Brain microvascular endothelial cell (primary cell): ENCODE results near the gene SMIM7.

Experiments
- DNase-seq: peaks from one replicate; pipeline ENCODE4 v3.0.0-alpha.2; 2020
- H3K27ac ChIP-seq: fragments of 250-450 bp; sonication (Bioruptor Pico); 2 replicates; pipeline ENCODE4 v1.5.1; 2020; ENCODE audit warnings: mild to moderate bottlenecking, moderate library complexity
- H3K27me3 ChIP-seq: fragments of 250-450 bp; sonication (Bioruptor Pico); replicated peaks from 2 replicates; pipeline ENCODE4 v1.5.1; 2020; ENCODE audit warnings: mild to moderate bottlenecking
- H3K36me3 ChIP-seq: fragments of 250-450 bp; sonication (Bioruptor Pico); replicated peaks from 2 replicates; pipeline ENCODE4 v1.5.1; 2020; ENCODE audit warnings: mild to moderate bottlenecking
- H3K4me3 ChIP-seq: 2 replicates; pipeline ENCODE4 v1.5.1; 2011; ENCODE audit warnings: low read depth, mild to moderate bottlenecking, control low read depth, low read length, moderate library complexity
- in situ Hi-C: cut with HindIII; loops from 2 replicates; pipeline ENCODE4 v1.10.0; 2017; ENCODE audit warnings: low sequenced_read_pairs, low pct_ligation_motif_present
- TF ChIP-seq, protein P1 (sequence below): IDR thresholded peaks from 2 replicates; pipeline ENCODE4 v1.5.1; 2011; ENCODE audit warnings: low read depth, mild to moderate bottlenecking, moderate library complexity, low read length, control low read depth, inconsistent platforms; ENCODE audit errors: missing control alignments

SMIM7 gene

DNA sequence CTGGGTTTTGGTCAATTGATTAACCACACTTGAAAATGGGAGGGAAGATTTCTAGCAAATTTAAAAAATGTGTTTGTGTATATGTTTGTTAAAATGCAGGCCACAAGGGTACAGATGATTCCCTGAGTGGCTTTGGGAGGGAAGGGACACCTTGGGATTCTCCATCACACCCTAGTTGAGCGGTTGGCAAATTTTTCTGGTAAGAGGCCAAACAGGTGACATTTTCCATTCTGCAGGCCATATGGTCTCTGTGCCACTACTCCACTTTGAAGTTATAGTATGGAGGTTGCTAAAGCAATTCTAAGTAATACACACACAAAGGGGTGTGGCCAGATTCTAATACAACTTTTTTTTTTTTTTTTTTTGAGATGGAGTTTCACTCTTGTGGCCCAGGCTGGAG is 19.0 kb downstream of the SMIM7 start:
- Histone ChIP-seq H3K27ac (no peak overlapping the region), H3K36me3 (peaks cover 52% of the 10 kb centered on the region), H3K27me3 (no peaks in the 10 kb centered on the region), H3K4me3 (no peak overlapping the region)
- in situ Hi-C loops = no loop called here
- DNase-seq = no peak
- TF ChIP-seq, protein P1, sequence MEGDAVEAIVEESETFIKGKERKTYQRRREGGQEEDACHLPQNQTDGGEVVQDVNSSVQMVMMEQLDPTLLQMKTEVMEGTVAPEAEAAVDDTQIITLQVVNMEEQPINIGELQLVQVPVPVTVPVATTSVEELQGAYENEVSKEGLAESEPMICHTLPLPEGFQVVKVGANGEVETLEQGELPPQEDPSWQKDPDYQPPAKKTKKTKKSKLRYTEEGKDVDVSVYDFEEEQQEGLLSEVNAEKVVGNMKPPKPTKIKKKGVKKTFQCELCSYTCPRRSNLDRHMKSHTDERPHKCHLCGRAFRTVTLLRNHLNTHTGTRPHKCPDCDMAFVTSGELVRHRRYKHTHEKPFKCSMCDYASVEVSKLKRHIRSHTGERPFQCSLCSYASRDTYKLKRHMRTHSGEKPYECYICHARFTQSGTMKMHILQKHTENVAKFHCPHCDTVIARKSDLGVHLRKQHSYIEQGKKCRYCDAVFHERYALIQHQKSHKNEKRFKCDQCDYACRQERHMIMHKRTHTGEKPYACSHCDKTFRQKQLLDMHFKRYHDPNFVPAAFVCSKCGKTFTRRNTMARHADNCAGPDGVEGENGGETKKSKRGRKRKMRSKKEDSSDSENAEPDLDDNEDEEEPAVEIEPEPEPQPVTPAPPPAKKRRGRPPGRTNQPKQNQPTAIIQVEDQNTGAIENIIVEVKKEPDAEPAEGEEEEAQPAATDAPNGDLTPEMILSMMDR = no peak

DNA sequence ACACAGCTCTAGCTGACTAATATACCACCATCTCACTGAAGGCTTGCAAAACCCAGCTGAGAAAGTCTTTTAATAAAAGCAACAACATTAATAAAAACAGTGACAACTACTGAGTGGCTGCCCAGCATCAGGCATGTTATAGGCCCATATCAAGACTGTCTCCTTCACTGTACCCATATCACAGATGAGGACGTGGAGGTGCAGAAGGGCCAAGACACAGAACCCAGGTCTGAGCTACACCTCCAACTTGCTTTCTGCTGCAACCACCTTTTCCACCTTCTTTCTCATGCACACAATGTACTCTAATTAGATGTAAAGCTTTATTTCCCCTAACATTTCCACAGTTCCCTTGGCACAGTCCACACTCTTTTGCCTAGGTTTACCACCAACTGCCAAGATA is 21.3 kb downstream of the SMIM7 start:
- H3K36me3 ChIP-seq = peaks cover 36% of the 10 kb centered on the region
- in situ Hi-C loops = no loop called here

DNA sequence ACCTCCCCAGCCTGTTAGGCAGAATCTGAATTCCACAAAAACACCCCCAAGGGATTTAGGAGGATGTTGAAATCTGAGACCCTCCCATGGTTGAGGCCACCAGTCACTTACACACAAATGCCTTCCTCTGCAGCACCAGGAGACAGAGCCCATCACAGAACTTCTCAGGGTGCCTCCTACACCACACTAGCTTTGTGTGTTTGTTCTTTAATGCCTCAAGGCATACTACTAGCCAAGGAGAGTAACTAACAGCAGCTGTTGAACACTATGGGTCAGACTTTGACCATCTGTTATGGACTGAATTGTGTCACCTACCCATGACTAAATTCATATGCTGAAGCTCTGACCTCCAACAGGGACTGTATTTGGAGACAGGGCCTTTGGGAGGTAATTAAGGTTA is 22.4 kb downstream of the SMIM7 start:
- Histone ChIP-seq H3K27me3 (no peaks in the 10 kb centered on the region), H3K4me3 (no peak overlapping the region), H3K36me3 (peaks cover 34% of the 10 kb centered on the region), H3K27ac (no peak overlapping the region)
- TF ChIP-seq, protein P1 = no peak
- no peak for DNase-seq
- in situ Hi-C loops = no loop called here

More for the DNA sequence above, 21.3 kb downstream of the SMIM7 start:
- TF ChIP-seq, protein P1 = no peak
- Histone ChIP-seq H3K4me3 (no peak overlapping the region), H3K27ac (no peak overlapping the region), H3K27me3 (no peaks in the 10 kb centered on the region)
- no peak for DNase-seq

DNA sequence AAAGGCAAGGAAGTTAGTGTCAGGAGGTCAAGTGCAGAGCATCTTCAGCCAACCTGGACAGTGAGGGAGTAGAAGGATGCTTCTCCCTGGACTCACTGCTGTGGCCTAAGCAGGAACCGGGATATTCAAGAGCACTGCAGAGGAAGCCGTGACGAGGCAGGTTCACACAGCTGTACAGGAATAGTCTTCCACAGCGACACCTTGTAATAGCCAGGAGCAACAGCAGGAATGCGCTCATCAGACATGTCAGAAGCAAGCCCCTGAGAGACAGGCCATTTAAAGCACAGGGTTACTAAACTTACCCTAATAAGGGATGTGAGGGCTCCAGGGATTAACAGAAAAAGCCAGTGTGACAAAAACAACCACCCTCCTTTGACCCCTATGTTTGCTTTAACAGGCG is 28.5 kb downstream of the SMIM7 start:
- Histone ChIP-seq H3K36me3 (peaks cover 14% of the 10 kb centered on the region), H3K27me3 (no peaks in the 10 kb centered on the region), H3K4me3 (no peak overlapping the region), H3K27ac (no peak overlapping the region)
- no peak for DNase-seq
- TF ChIP-seq, protein P1 = no peak
- in situ Hi-C loops = no loop called here

DNA sequence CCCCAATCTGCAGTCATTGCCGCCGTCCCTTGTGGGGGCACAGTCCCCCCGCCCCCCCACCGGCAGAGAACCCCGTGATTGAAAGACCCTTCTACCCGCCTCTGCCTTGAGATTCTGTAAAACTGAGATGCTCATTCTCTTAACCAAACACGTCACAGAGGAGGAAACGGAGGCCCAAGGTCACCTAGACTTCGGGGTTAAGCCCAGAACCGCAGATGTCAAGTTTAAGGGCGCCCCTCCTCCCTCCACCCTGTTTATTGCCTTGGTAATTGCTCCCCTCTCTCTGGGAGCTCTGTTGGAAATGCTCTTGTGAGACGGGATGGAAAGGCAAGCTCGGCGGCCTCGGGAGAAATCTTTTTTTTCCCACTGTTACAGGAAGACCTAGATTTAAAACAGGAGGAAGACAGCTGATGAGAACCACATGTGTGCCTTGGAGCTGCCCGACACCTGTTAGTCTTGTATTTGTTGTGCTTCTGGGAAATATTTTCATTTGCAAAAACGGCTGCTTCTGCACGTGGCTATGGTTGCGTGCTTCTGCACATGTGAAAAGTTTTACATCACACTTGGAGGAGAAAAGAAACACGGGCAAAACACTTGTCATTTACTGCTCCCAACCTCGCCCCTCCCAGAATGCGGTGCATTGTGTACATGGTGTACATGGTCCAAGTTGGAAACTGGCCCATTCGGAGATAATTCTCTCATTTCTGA is 30.8 kb downstream of the SMIM7 start:
- DNase-seq = peak; percentile 12
- in situ Hi-C loops = no loop called here
- peaks cover 14% of the 10 kb centered on the region for H3K36me3 ChIP-seq
- TF ChIP-seq, protein P1 = no peak
- H3K27me3 ChIP-seq = no peaks in the 10 kb centered on the region
- peak overlapping the region; percentile 84 for H3K4me3 ChIP-seq
- no peak overlapping the region for H3K27ac ChIP-seq
